Measurements from ENCODE around the gene CRTAC1.

- TF ChIP-seq CTCF (IDR thresholded peaks at IDR 0.05): no peak
- TF ChIP-seq POLR2A (IDR thresholded peaks at IDR 0.05): no peak
These were observed 36.7 kb upstream of the CRTAC1 start for GRCh38 chr10:98067165-98067564.

Measured in heart left ventricle (tissue), 13 donors.